ENCODE data around the gene RPTOR.

The RPTOR gene

GRCh38 chr17:80839970-80840369 lies 295.3 kb downstream of the RPTOR start:
- no peak for TF ChIP-seq CTCF (IDR thresholded peaks at IDR 0.05; ENCODE audit: insufficient read depth, missing control alignments)
- FAIRE-seq (no peak), DNase-seq (ENCODE audit: insufficient read length, low spot score) (no peak)

- no peak for TF ChIP-seq CTCF (IDR thresholded peaks at IDR 0.05; ENCODE audit: insufficient read depth, missing control alignments)
- FAIRE-seq (no peak), DNase-seq (ENCODE audit: insufficient read length, low spot score) (no peak)
Measured at GRCh38 chr17:80842456-80843013, 297.9 kb downstream of the RPTOR start.

- FAIRE-seq = no peak
- TF ChIP-seq CTCF (IDR thresholded peaks at IDR 0.05; ENCODE audit: insufficient read depth, missing control alignments) = no peak
- no peak for DNase-seq (ENCODE audit: insufficient read length, low spot score)
Measured at GRCh38 chr17:80843741-80844156, 299.1 kb downstream of the RPTOR start.

- TF ChIP-seq CTCF (IDR thresholded peaks at IDR 0.05; ENCODE audit: insufficient read depth, missing control alignments) = no peak
- DNase-seq (ENCODE audit: insufficient read length, low spot score) (no peak), FAIRE-seq (no peak)
Measured at GRCh38 chr17:80844418-80844990, 299.9 kb downstream of the RPTOR start.

GRCh38 chr17:80845069-80845862 lies 300.6 kb downstream of the RPTOR start:
- TF ChIP-seq CTCF (IDR thresholded peaks at IDR 0.05; ENCODE audit: insufficient read depth, missing control alignments) = no peak
- DNase-seq (ENCODE audit: insufficient read length, low spot score) (no peak), FAIRE-seq (no peak)

- TF ChIP-seq CTCF (IDR thresholded peaks at IDR 0.05; ENCODE audit: insufficient read depth, missing control alignments) = no peak
- DNase-seq (ENCODE audit: insufficient read length, low spot score) = no peak
- no peak for FAIRE-seq
Measured at GRCh38 chr17:80845863-80846671, 301.4 kb downstream of the RPTOR start.
